ENCODE results near the gene ZHX3. TPM values are rescaled to one million over a fixed set of nuclear protein-coding genes. Genes with fewer than 3 reads are reported as not detected.

The ZHX3 gene
- total and polyA plus RNA-seq, 2 of the 13 experiments (the other 11 are each of a cell fraction or from before 2014, with no cell fraction given): 8.4 to 11.7 TPM

- H3K27ac ChIP-seq (ENCODE audit: extremely low read length, insufficient read depth, low read length): no peak overlapping the region
- no peaks in the 10 kb centered on the region for H3K79me2 ChIP-seq (ENCODE audit: insufficient read depth, low read length)
- H3K4me2 ChIP-seq (ENCODE audit: low read depth, low read length): no peak overlapping the region
- no peak for DNase-seq (ENCODE audit: low spot score)
- POLR2A ChIA-PET: no interaction called here
- FAIRE-seq: no peak
- no peaks in the 10 kb centered on the region for H3K27me3 ChIP-seq (ENCODE audit: control insufficient read depth in 1 of 2, insufficient read depth in 2 of 2, low read length in 2 of 2)
- intact Hi-C loops (cut with micrococcal nuclease; ENCODE audit: unreplicated experiment) (no loop called here), in situ Hi-C loops (cut with HindIII; ENCODE audit: extremely low pct_ligation_motif_present, low pct_unique_long_range_greater_than_20kb) (no loop called here)
- peaks cover 0 to 3% of the 10 kb centered on the region in 2 experiments; a peak in 2 of 5 replicates for H3K36me3 ChIP-seq (replicated peaks in 1 of 2; ENCODE audit: control insufficient read depth in 1 of 2, insufficient read depth in 2 of 2, low read length in 2 of 2)
- no TSS peak for BruUV-seq (replicated peaks)
- no peak overlapping the region for H3K4me3 ChIP-seq (replicated peaks in 1 of 3; ENCODE audit: insufficient read depth in 1 of 3, low read depth in 2 of 3, low read length in 3 of 3)
- no peak for ATAC-seq
- no peak overlapping the region for H2AFZ ChIP-seq (ENCODE audit: low read length)
- H3K9me3 ChIP-seq (ENCODE audit: low read length): no peaks in the 10 kb centered on the region
- H3K4me1 ChIP-seq (ENCODE audit: insufficient read depth, low read length): peaks cover 12% of the 10 kb centered on the region
- CTCF ChIA-PET (ENCODE audit: low intra/inter-chr PET ratio, low total read pairs): no interaction called here
- WGBS (ENCODE audit: low lambda C conversion rate): 90% methylated on average over 6 of the region's 6 CpGs
- H4K20me1 ChIP-seq (ENCODE audit: insufficient read depth, low read length): no peaks in the 10 kb centered on the region
- H3K9ac ChIP-seq (ENCODE audit: insufficient read depth, low read depth, low read length): no peak overlapping the region
- TF ChIP-seq IKZF5 (CRISPR knock-in tag; IDR thresholded peaks at IDR 0.05) (no peak), ZNF615 (CRISPR knock-in tag; IDR thresholded peaks at IDR 0.05; ENCODE audit: borderline replicate concordance) (no peak), ZNF235 (CRISPR knock-in tag; IDR thresholded peaks at IDR 0.05; ENCODE audit: borderline replicate concordance) (no peak), ZFY (CRISPR knock-in tag; IDR thresholded peaks at IDR 0.05) (no peak), STAT6 (CRISPR knock-in tag; IDR thresholded peaks at IDR 0.05; ENCODE audit: borderline replicate concordance) (no peak), THRA (CRISPR knock-in tag; IDR thresholded peaks at IDR 0.05; ENCODE audit: borderline replicate concordance) (no peak), ETV5 (CRISPR knock-in tag; IDR thresholded peaks at IDR 0.05; ENCODE audit: borderline replicate concordance) (no peak), FOXJ3 (CRISPR knock-in tag; IDR thresholded peaks at IDR 0.05; ENCODE audit: borderline replicate concordance) (no peak), NFYB (CRISPR knock-in tag; IDR thresholded peaks at IDR 0.05) (no peak), NCOR1 (IDR thresholded peaks at IDR 0.05; ENCODE audit: borderline replicate concordance, low read length) (no peak)
- TF ChIP-seq, protein P1, sequence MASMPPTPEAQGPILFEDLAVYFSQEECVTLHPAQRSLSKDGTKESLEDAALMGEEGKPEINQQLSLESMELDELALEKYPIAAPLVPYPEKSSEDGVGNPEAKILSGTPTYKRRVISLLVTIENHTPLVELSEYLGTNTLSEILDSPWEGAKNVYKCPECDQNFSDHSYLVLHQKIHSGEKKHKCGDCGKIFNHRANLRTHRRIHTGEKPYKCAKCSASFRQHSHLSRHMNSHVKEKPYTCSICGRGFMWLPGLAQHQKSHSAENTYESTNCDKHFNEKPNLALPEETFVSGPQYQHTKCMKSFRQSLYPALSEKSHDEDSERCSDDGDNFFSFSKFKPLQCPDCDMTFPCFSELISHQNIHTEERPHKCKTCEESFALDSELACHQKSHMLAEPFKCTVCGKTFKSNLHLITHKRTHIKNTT (CRISPR knock-in tag; IDR thresholded peaks at IDR 0.05): no peak
- TF ChIP-seq, protein P2, sequence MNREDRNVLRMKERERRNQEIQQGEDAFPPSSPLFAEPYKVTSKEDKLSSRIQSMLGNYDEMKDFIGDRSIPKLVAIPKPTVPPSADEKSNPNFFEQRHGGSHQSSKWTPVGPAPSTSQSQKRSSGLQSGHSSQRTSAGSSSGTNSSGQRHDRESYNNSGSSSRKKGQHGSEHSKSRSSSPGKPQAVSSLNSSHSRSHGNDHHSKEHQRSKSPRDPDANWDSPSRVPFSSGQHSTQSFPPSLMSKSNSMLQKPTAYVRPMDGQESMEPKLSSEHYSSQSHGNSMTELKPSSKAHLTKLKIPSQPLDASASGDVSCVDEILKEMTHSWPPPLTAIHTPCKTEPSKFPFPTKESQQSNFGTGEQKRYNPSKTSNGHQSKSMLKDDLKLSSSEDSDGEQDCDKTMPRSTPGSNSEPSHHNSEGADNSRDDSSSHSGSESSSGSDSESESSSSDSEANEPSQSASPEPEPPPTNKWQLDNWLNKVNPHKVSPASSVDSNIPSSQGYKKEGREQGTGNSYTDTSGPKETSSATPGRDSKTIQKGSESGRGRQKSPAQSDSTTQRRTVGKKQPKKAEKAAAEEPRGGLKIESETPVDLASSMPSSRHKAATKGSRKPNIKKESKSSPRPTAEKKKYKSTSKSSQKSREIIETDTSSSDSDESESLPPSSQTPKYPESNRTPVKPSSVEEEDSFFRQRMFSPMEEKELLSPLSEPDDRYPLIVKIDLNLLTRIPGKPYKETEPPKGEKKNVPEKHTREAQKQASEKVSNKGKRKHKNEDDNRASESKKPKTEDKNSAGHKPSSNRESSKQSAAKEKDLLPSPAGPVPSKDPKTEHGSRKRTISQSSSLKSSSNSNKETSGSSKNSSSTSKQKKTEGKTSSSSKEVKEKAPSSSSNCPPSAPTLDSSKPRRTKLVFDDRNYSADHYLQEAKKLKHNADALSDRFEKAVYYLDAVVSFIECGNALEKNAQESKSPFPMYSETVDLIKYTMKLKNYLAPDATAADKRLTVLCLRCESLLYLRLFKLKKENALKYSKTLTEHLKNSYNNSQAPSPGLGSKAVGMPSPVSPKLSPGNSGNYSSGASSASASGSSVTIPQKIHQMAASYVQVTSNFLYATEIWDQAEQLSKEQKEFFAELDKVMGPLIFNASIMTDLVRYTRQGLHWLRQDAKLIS (CRISPR knock-in tag; IDR thresholded peaks at IDR 0.05): no peak
- TF ChIP-seq, protein P3, sequence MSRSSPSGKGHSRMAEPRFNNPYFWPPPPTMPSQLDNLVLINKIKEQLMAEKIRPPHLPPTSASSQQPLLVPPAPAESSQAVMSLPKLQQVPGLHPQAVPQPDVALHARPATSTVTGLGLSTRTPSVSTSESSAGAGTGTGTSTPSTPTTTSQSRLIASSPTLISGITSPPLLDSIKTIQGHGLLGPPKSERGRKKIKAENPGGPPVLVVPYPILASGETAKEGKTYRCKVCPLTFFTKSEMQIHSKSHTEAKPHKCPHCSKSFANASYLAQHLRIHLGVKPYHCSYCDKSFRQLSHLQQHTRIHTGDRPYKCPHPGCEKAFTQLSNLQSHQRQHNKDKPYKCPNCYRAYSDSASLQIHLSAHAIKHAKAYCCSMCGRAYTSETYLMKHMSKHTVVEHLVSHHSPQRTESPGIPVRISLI (CRISPR knock-in tag; IDR thresholded peaks at IDR 0.05; ENCODE audit: borderline replicate concordance): no peak
These were observed 134.1 kb downstream of the ZHX3 start for GRCh38 chr20:41183391-41183790.
